ENCODE data around the gene ACAN.

ACAN gene

DNA sequence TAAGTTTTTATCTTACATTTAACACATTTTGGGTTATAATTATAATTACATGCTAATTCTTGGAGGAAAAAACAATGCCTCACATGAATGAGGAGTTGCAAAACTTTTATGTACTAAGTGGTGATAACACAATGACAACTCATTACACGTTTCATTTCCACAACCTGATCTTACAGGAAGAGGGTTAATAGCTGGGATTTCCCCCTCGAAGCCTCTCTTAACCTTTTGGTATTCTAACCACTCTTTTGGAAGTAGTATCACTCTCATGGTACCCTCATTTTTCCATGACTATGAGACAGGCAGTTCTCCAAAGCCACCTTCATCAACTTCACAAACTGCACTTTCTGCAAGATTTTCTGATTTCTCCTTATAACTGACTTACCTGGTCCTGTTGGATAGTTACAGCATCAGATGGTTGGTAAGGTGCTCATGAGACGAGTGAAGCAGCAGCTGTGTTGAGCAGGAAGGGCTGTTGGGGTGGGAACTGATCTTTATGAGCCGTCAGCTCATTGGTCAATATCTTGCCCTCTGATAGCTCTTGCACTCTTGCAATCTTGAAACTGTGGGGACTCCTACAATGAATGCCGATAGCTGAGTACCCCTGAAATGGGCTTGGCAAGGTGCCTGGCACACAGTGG lies 41.6 kb downstream of the ACAN start:
- DNase-seq: no peak

- no peak for DNase-seq
Measured at GRCh38 chr15:88845616-88846015, 42.4 kb downstream of the ACAN start.

DNA sequence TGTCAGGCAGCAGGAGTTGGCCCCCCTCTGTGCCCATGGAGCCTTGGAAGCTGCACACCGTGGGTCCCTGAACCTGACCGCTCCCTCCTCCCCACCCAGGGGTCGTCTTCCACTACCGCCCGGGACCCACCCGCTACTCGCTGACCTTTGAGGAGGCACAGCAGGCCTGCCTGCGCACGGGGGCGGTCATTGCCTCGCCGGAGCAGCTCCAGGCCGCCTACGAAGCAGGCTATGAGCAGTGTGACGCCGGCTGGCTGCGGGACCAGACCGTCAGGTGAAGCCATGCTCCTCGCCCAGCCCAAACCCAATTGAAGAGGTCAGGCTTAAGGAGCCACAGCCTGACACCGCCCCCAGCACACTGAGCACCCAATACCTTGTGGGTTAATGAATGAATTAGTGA lies 43.9 kb downstream of the ACAN start:
- no peak for DNase-seq

GRCh38 chr15:88848203-88848602 lies 45.0 kb downstream of the ACAN start:
- DNase-seq: no peak

DNA sequence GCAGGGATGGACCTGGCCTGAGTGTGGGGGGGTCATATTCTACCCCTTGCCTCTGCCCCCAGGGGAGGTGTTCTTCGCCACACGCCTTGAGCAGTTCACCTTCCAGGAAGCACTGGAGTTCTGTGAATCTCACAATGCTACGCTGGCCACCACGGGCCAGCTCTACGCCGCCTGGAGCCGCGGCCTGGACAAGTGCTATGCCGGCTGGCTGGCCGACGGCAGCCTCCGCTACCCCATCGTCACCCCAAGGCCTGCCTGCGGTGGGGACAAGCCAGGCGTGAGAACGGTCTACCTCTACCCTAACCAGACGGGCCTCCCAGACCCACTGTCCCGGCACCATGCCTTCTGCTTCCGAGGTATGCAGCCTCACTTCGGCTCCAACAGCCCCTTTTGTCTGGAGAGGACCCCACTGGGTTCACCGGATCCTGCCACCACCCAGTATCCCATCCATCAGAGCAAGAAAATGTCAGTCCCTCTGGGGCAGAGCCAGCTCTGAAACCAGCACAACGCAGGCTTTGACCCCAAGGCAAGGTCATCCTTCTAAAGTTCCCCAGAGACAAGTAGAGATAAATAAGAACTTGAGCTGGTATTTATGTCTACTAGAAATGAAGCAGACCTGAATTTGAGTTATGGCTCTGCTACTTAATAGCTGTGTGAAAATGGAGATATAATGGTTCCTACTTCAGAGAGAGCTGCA lies 46.3 kb downstream of the ACAN start:
- no peak for DNase-seq

- no peak for DNase-seq
Measured at GRCh38 chr15:88852476-88852875, 49.2 kb downstream of the ACAN start.

- DNase-seq: no peak
Measured at GRCh38 chr15:88858934-88859333, 55.7 kb downstream of the ACAN start.

- no peak for DNase-seq
Measured at GRCh38 chr15:88859550-88859949, 56.3 kb downstream of the ACAN start.

GRCh38 chr15:88860212-88860611 lies 57.0 kb downstream of the ACAN start:
- no peak for DNase-seq

GRCh38 chr15:88863412-88863811 lies 60.2 kb downstream of the ACAN start:
- no peak for DNase-seq

DNA sequence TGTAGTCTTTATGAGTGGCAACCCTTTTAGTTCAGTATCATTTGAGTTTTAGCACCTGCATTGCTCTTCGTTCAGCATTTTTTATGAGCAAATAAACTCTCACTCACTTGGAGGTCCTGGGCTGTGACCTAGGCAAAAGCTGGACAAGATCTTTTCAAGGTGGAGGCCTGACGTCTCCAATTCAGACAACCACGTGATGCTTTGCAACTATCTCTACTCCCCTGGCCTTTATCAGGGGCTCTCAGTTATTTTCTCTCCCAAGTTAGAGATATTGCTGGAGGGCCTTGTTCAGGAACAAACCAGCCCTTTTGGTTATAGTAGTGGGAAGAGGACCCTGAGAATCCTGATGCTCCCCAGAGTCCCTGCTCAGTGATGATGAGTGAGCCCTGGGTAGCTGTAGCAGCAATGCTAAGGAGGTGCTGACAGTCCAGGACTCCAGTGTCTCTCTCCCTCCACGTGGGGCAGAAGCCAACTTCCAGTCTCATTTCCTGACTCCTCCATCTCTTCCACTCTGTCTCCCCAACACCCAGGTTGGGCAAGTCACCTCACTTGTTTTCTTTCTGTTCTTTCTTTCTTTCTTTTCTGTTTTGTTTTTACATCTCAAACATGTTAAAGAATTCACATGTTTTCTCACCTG lies 61.7 kb downstream of the ACAN start:
- DNase-seq: no peak

- DNase-seq: no peak
Measured at GRCh38 chr15:88865498-88866099, 62.4 kb downstream of the ACAN start.

DNA sequence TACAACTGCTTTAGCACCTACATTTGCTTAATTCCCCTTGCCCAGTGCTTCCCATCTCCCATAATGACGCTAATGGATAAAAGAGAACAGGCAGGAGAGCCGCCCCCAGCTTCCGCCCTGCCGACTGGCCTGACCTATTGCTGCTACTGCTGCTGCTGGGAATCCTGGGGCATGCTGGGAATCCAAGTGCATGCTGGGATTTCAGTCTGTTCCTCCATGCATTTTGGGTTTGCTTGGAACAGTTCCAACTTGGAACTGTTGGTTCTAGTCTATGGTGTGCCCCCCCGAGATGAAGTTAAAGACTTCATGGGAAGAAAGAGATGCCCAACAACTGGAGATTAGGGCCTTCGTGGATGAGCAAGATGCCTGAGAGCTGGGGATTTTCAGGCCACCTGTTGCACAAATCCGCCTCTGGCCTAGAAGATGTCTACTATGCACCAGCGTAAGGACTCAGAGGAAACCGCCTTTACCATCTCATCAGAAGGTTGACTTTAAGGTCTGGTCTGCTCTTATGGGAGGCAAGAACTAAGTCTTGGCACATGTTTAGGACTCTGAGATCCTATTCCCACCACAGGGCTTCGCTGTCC lies 63.2 kb downstream of the ACAN start:
- no peak for DNase-seq

DNA sequence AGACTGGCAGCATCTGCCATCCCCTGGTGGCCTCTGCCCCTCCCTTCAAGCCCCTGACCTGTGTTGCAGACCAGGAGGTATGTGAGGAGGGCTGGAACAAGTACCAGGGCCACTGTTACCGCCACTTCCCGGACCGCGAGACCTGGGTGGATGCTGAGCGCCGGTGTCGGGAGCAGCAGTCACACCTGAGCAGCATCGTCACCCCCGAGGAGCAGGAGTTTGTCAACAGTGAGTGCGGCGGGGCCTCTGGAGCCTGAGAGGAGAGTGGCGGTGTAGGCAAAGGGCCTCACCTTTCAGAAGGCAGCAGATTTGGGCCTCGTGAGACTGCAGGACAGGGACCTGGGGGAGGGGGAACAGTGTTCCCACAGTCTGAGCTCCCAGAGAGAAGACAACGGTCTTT lies 68.1 kb downstream of the ACAN start:
- no peak for DNase-seq

DNA sequence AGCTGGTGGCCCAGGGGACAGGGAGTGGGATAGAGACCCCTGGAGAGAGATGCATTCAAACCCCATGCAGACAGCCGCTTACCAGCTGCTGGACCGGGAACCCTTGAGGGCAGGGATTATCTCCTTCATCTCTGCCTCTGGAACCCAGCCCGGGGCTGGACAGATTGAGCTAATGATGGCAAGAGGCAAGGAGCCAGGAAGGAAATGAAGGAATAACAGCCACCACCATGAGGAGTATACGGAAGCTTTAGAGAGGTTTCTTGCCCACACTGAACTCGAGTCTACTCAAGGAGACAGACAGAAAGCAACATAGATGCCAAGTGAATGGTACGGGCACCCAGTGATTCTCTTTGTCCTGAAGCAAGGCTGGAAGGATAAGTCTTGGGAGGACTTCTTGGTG lies 68.9 kb downstream of the ACAN start:
- DNase-seq: no peak

DNA sequence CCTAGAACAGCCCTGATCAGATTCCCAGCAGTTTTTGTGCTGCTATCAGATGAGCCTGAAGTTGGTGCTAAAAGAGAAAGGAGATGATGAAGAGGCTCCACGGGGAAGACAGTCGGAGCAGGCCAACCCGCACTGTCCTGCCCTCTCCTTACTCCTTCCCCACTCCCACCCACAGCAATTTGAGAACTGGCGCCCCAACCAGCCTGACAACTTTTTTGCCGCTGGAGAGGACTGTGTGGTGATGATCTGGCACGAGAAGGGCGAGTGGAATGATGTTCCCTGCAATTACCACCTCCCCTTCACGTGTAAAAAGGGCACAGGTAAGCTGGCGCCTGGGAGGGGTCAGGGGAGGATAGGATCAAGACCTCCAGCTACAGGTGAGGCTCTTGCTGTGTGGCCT lies 69.5 kb downstream of the ACAN start:
- no peak for DNase-seq

- no peak for DNase-seq
Measured at GRCh38 chr15:88873786-88874185, 70.5 kb downstream of the ACAN start.

DNA sequence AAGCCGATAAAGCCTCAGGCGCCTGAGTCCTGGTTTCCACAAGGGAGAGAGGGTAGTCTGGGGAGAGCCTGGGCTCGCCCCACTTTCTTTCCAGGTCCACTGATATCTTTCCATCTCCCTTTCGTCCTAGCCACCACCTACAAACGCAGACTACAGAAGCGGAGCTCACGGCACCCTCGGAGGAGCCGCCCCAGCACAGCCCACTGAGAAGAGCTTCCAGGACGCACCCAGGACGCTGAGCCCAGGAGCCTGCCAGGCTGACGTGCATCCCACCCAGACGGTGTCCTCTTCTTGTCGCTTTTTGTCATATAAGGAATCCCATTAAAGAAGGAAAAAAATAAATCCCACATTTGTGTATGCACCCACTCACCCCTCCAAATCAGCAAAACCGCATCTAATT lies 71.0 kb downstream of the ACAN start:
- no peak for DNase-seq

GRCh38 chr15:88874684-88875083 lies 71.4 kb downstream of the ACAN start:
- peak; percentile 8 for DNase-seq

DNA sequence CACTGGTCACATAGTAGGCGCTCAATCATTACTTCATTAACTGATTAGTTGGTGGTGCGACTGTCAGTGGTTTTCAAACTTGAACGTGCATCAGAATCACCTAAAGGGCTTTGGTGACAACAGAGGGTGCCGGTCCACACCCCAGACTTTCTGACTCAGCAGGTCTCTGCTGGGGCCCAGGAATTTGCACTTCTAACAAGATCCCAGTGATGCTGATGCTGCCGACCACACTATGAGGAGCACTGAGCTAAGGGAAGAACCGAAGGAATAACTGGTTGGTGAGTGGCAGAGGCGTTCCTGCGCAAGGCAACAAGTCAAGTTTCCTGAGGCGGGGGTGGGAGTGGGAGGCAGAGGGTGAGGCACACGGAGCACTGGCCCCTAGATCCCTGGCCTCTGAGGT lies 73.3 kb downstream of the ACAN start:
- no peak for DNase-seq

DNA sequence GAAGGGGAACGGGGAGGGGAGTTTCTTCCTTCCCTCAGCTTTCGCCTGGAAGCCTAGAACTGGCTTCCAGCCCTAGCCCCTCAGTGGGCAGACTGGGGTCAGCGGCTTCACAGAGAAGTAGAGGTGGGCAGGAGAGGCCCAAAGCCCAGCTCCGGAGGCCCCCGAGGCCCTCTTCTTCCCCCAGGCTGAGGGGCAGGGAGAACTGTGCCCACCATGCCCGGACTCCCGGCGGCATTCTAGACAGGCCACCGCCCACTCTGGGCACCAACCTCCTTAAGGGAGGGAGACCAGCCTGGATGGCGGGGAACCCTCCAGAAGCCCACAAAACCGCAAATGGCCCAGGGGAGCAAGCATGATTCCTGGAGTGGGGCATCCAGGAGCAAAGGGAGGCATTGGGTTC lies 74.2 kb downstream of the ACAN start:
- no peak for DNase-seq

DNA sequence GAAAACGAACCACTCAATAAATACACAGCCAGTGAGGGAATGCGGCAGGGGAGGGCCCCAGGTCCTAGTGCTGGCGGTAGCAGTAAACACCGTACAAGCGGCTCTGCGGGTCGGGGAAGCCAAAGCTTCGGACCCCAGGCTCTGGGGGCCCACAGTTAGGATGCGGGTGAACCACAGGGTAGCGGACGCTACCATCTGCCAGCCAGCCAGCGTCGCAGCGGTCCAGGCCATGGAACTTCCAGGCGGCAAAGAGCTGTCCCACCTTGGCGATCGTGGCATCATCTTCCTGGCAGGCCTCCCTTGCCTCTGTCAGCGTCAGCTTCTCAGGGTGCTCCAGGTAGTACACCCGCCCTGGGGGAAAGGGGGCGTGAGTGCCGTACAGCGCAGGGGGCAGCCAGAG lies 74.7 kb downstream of the ACAN start:
- DNase-seq: no peak

DNA sequence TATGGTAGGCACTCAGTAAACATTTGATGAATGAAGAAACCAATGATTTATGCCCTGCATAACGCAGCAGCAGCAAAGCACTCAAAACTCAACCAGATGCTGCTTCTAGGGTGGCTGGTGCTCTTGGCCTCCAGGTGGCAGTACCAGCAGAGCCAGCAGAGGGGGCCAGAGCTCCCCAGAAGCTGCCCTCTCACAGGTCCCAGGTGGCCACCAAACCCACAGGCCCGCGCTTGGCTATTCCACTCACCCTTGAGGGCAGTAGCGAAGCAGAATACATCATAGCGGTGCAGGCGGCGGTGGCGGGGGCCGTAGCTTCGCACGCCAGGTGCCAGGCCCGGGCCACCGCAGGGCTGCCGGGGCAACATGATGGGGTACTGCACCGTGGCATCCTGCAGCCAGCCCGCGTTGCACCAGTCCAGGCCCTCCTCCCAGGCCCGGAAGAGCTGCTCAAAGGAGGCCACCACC lies 75.5 kb downstream of the ACAN start:
- peak; percentile 31 for DNase-seq

All from eye (tissue), 1 donor.